Rectal smooth muscle tissue (tissue), 1 donor: ENCODE results near the gene SLC6A17.

ENCODE experiments used
- H3K27ac ChIP-seq: one replicate; pipeline ENCODE4 v1.7.0; 2013; ENCODE audit warnings: low read depth, low read length, inconsistent platforms
- H3K27me3 ChIP-seq: one replicate; pipeline ENCODE4 v1.7.0; 2013; ENCODE audit warnings: low read length; ENCODE audit not compliant: control insufficient read depth, insufficient read depth
- H3K36me3 ChIP-seq: one replicate; pipeline ENCODE4 v1.7.0; 2013; ENCODE audit warnings: low read length; ENCODE audit not compliant: control insufficient read depth, insufficient read depth
- H3K4me1 ChIP-seq: one replicate; pipeline ENCODE4 v1.7.0; 2013; ENCODE audit warnings: low read length; ENCODE audit not compliant: control insufficient read depth, insufficient read depth
- H3K4me3 ChIP-seq: one replicate; pipeline ENCODE4 v1.7.0; 2013; ENCODE audit warnings: low read length
- H3K9ac ChIP-seq: one replicate; pipeline ENCODE4 v1.7.0; 2013; ENCODE audit warnings: low read length

SLC6A17 gene

DNA sequence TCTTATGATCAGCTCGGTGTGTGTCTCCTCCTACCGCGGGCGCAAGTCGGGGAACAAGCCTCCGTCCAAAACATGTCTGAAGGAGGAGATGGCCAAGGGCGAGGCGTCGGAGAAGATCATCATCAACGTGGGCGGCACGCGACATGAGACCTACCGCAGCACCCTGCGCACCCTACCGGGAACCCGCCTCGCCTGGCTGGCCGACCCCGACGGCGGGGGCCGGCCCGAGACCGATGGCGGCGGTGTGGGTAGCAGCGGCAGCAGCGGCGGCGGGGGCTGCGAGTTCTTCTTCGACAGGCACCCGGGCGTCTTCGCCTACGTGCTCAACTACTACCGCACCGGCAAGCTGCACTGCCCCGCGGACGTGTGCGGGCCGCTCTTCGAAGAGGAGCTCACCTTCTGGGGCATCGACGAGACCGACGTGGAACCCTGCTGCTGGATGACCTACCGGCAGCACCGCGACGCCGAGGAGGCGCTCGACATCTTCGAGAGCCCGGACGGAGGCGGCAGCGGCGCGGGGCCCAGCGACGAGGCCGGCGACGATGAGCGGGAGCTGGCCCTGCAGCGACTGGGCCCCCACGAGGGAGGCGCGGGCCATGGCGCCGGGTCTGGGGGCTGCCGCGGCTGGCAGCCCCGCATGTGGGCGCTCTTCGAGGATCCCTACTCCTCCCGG lies 61.3 kb downstream of the SLC6A17 start:
- no peaks in the 10 kb centered on the region for H3K27me3 ChIP-seq
- peaks cover 2% of the 10 kb centered on the region for H3K4me1 ChIP-seq
- H3K36me3 ChIP-seq, result no peaks in the 10 kb centered on the region
- peak overlapping the region; percentile 71 for H3K4me3 ChIP-seq
- no peak overlapping the region for H3K9ac ChIP-seq
- no peak overlapping the region for H3K27ac ChIP-seq

DNA sequence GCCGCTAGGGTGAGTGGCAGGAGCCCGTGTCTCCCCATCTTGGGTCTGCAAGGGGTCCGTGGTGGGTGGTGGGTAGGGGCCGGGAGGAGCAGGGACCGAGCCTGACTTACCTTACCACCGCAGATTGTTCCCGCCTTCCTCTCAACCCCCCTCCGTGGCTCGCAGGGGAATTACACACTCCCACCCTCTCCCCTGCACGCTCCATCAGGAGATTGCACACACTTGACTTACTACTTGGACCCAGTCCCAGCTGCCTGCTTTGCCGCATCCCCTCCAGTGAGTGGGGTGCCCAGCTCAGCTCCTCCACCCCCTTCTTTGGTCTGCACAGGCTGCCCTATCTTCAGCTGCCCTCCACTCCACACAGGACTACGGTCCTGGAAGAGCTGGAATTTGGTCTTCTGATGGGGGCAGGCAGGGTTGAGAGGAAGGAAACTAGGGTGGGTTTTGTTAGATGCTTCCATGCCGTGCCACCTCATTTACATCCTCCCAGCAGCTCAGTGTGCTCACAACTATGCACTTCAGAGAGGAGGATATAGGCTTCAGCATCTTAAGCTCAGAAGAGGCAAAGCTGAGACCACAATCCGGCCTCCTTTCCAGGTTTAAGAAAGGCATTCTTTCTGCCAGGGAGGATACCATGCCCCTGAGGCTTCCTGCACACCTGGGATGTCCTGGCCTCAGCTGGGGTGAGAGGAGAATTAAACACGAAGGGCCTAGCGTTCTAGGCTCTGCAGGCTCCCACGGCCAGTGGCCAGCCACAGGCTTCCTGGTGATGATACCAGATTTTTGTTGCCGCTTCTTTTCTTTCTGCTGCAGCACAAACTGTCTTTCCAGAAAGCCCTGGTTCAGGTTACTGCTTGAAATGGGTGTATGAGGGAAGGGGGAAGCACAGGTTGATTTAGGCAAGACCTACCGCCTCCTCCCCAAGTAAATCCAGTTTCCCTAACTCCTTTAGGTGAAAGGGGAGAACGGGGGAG lies 62.2 kb downstream of the SLC6A17 start:
- Histone ChIP-seq H3K36me3 (no peaks in the 10 kb centered on the region), H3K27me3 (no peaks in the 10 kb centered on the region), H3K9ac (no peak overlapping the region), H3K4me1 (peaks cover 2% of the 10 kb centered on the region), H3K4me3 (peak overlapping the region; percentile 11), H3K27ac (no peak overlapping the region)

DNA sequence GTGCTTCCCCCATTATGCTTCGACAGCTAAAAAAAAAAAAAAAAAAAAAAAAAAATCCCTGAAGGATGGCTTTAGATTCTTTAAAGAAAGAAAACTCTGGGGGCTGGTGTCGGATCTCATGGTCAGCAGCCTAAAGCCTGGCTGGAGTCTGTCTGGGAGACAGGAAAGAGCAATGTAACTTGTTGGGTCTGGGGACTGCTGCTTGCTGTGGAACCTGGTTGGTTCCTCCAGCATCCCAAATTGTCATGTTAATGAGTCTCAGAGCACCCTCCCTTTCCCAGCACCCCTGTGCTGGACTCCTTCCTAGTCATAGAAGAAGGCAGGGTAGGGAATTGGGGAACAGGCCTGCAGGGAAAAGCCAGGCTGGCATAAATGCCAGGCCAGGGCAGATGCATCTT lies 62.8 kb downstream of the SLC6A17 start:
- Histone ChIP-seq H3K4me3 (no peak overlapping the region), H3K27ac (no peak overlapping the region), H3K4me1 (peaks cover 2% of the 10 kb centered on the region), H3K9ac (no peak overlapping the region), H3K36me3 (no peaks in the 10 kb centered on the region), H3K27me3 (no peaks in the 10 kb centered on the region)

DNA sequence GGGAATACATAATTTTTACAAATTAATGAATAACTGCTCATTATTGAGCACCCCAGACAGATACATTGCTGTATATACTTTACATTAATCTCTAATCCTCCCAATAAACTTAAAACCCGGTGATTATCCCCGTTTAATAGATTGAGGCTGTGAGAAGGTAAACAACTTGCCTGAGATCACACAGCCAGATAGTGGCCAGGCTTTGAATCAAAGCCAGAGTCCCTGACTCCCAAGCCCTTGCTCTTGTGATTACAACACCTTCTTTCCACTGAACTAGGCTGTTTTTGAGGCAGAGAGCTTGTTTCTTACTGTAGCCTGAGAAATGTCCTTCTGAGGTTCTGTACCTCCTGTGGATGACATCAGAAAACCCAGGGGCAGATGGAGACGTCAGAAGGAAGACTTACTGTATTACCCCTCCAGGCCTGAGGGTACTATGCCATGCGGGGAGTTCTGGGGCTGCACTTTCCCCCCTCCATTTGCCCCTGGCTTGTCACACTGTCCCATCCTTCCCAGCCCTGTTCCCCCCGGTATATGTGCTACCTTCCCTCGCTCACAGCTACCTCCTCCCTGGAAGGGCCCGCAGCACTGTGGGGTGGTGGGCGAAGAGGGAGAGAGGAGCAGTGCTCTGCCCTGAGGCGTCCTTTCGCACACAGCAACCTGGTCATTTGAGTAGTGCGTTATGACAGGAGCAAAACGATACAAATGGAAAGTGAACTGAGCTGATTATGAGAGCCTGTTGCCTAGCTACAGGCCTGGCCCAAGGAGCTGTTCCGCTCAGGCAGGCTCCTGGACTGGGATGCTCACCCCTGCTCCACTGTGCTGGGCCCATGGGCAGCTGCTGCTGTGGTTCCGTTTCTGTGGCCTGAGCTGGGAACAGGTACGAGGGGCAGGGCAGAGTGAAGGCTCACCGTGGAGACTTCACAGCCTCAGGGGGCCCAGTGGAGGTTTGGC lies 64.4 kb downstream of the SLC6A17 start:
- no peaks in the 10 kb centered on the region for H3K27me3 ChIP-seq
- H3K36me3 ChIP-seq, result no peaks in the 10 kb centered on the region
- no peak overlapping the region for H3K9ac ChIP-seq
- H3K4me1 ChIP-seq, result peaks cover under 1% of the 10 kb centered on the region
- H3K27ac ChIP-seq, result no peak overlapping the region
- no peak overlapping the region for H3K4me3 ChIP-seq

DNA sequence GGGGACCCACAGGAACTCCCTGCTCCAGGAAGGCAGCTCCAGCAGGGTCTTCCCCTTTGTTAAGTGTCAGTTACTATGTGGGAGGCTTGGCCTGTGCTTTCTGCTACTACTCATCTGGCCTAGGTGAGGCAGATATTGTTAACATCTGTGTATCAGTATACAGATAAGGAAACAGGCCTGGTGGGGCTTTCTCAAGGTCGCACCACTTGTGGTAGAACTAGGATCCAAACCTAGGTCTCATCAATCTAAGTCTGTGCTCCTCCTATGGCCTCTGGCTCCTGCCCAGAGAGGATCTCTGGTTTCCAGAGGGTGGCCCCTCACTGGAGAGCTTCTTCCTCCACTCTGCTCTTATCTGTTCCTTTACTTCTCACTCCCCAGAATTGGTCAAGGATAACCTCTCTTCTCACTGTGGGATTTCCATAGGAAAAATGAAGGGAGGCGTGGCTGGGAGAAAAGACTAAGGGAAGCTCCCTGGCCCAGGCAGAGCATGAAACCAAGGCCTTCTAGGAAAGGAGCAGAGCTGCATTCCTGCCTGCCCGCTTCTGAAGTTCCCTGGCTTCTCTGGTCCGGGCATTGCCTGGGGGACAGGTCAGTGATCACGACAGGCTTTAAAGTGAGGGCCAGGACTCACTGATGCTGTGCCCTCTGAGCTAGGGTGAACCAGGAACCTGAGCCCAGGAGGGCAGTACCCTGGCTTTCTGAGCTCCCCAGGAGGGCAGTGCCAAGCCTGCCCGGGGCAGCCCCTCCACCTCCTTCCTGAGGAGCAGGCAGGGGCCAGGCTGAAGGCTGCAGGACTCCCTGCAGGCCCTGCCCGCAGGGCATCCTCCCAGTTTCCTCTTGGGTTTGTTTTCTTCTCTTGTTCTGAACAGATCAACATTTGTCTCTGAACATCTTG lies 65.6 kb downstream of the SLC6A17 start:
- no peaks in the 10 kb centered on the region for H3K27me3 ChIP-seq

DNA sequence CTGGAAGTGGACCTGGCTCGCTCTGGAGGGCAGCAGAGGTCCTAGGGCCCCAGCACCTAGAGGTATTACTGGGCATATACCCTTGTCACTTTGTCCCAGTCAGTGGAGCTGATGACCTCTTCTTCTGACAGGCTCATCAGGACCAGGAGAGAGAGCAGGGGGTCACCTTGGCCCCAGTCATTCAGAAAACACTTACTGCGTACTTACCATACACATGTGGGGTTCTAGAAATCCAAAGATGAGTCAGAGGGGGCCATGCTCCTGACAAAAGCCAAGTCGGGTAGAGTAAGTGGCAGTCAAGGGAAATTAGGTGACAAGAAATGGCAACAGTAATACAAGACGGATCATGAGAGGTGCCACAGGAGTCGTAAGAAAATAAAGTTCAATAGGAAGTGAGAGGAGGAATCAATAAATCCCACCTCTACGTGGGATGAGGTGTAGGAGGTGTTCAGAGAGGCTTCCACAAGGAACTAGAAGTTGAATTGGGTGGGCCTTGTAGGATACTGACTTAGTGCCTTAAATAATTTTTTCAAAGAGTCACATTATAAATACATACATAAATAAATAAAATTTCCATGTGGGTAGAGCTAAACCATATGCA lies 66.7 kb downstream of the SLC6A17 start:
- Histone ChIP-seq H3K27me3 (no peaks in the 10 kb centered on the region), H3K36me3 (no peaks in the 10 kb centered on the region), H3K27ac (no peak overlapping the region), H3K9ac (no peak overlapping the region), H3K4me1 (no peaks in the 10 kb centered on the region), H3K4me3 (no peak overlapping the region)

More for the DNA sequence above, 65.6 kb downstream of the SLC6A17 start:
- Histone ChIP-seq H3K4me3 (no peak overlapping the region), H3K36me3 (no peaks in the 10 kb centered on the region), H3K9ac (no peak overlapping the region), H3K27ac (no peak overlapping the region), H3K4me1 (no peaks in the 10 kb centered on the region)

DNA sequence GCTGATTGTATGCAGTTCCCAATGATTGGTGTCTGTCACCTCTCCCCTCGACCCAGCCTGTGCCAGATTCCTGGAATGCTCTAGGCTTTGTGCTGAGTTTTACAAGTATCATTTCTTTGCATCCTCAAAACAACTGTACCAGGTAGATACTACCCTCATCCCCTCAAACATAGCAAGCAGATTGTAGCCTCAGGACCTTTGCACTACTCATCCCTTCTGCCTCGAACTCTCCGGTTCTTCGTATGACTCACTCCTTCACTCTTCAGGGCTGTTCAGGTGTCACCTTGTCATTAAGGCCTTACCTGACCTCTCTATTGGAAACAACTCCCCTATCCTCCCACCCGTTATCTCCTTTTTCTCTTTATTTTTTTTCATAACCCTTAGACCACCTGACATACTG lies 67.8 kb downstream of the SLC6A17 start:
- Histone ChIP-seq H3K4me3 (no peak overlapping the region), H3K4me1 (no peaks in the 10 kb centered on the region), H3K9ac (no peak overlapping the region), H3K27me3 (no peaks in the 10 kb centered on the region), H3K36me3 (no peaks in the 10 kb centered on the region), H3K27ac (no peak overlapping the region)

DNA sequence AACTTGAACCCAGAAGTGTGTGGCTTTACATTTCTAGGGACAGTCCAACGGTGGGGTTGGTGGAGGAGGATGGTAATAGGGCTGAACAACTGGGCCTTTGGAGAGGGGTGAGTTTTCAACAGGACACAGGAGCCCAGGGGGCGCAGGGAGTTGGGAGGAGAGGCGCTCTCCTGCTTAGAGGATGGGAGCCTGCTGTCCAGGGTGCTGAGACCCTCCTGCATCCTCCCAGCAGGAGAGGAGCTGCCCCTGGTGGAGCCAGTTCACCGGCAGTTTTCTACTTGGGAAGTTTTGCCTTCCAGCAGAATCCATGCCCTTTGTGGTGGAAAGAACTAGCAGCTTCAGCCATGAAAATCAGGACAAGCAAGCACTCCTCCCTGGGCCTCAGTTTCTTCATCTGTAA lies 68.4 kb downstream of the SLC6A17 start:
- no peak overlapping the region for H3K9ac ChIP-seq
- no peak overlapping the region for H3K27ac ChIP-seq
- H3K27me3 ChIP-seq, result no peaks in the 10 kb centered on the region
- no peaks in the 10 kb centered on the region for H3K4me1 ChIP-seq
- H3K36me3 ChIP-seq, result no peaks in the 10 kb centered on the region
- no peak overlapping the region for H3K4me3 ChIP-seq

DNA sequence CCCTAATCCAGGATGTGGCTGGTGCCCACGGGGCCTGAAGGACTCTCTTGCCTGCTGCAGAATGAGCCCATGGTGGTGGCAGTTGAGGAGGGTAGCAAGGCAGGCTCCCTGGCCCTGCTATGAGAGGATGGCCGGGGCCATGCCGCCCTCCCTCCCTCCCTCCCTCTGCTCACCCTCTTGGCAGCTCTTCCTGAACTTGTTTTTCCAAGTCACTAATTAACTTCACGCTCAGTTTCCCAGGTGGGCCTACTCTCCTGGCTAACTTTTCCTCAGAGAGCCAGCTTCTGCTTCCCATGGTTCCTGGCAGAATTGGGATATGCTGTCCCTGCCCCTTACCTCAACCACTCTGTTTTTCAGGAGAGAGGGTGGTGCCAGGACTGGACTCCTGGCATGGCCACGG lies 70.0 kb downstream of the SLC6A17 start:
- H3K36me3 ChIP-seq, result no peaks in the 10 kb centered on the region
- H3K9ac ChIP-seq, result no peak overlapping the region
- H3K4me3 ChIP-seq, result no peak overlapping the region
- H3K4me1 ChIP-seq, result no peaks in the 10 kb centered on the region
- no peaks in the 10 kb centered on the region for H3K27me3 ChIP-seq
- no peak overlapping the region for H3K27ac ChIP-seq

DNA sequence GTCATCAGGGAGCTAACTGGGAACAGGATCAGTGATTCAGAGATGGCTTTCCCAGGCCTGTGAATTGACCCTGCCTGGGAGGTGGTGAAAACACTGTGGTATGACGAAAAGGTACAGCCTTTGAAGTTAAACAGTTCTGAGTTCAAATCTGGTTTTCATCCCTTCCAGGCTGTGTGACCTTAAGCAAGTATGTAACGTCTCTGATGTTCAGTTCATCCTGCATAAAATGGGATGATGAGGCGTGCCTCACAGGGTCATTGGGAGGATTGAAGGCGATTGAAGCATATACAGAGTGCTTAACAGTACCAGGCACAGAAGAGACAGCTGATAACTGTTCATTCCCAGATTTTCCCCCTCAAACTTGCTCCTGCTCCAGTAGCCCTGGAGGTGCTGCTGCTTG lies 70.8 kb downstream of the SLC6A17 start:
- no peaks in the 10 kb centered on the region for H3K27me3 ChIP-seq
- no peaks in the 10 kb centered on the region for H3K36me3 ChIP-seq

DNA sequence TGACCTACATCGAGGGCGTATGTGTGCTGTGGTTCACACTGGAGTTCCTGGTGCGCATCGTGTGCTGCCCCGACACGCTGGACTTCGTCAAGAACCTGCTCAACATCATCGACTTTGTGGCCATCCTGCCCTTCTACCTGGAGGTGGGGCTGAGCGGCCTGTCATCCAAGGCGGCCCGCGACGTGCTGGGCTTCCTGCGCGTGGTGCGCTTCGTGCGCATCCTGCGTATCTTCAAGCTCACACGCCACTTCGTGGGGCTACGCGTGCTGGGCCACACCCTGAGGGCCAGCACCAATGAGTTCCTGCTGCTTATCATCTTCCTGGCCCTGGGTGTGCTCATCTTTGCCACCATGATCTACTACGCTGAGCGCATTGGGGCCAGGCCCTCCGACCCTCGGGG lies 72.8 kb downstream of the SLC6A17 start:
- no peaks in the 10 kb centered on the region for H3K27me3 ChIP-seq
- no peaks in the 10 kb centered on the region for H3K4me1 ChIP-seq
- no peak overlapping the region for H3K4me3 ChIP-seq
- H3K36me3 ChIP-seq, result peaks cover 2% of the 10 kb centered on the region
- no peak overlapping the region for H3K27ac ChIP-seq
- no peak overlapping the region for H3K9ac ChIP-seq

More for the DNA sequence above, 70.8 kb downstream of the SLC6A17 start:
- no peak overlapping the region for H3K9ac ChIP-seq
- no peak overlapping the region for H3K4me3 ChIP-seq
- H3K27ac ChIP-seq, result no peak overlapping the region
- no peaks in the 10 kb centered on the region for H3K4me1 ChIP-seq
